GM12892 (cell line): ENCODE results near the gene PDGFRB.

ENCODE experiments used
- POLR2A ChIP-seq: IDR thresholded peaks from 2 replicates; pipeline ENCODE4 v1.6.1; 2011; ENCODE audit warnings: low read depth, low read length, control low read depth
- POLR2AphosphoS5 ChIP-seq: IDR thresholded peaks from 2 replicates; pipeline ENCODE4 v1.6.1; 2011; ENCODE audit warnings: low read depth, low read length, control low read depth
- TAF1 ChIP-seq: IDR thresholded peaks from 2 replicates; pipeline ENCODE4 v1.6.1; 2011; ENCODE audit warnings: low read depth, mild to moderate bottlenecking, control low read depth, low read length, borderline replicate concordance

GRCh38 chr5:150078802-150079689, 76.6 kb downstream of the PDGFRB start:
- no peak for TF ChIP-seq POLR2A
- TF ChIP-seq POLR2AphosphoS5, result no peak
- TF ChIP-seq TAF1, result no peak
